NCI-H2227 (cell line): ENCODE measurements around the gene C10orf90.
"Not testable (repeated sequence)": the region's sequence is repeated elsewhere in the genome, so short reads cannot be mapped to it uniquely, and the experiment has no call there.

Experiments used
- DNase-seq: peaks from one replicate; lab custom pipeline; 2025; ENCODE audit not compliant: unreplicated experiment; lab: John Stamatoyannopoulos, UW

The C10orf90 gene

DNA sequence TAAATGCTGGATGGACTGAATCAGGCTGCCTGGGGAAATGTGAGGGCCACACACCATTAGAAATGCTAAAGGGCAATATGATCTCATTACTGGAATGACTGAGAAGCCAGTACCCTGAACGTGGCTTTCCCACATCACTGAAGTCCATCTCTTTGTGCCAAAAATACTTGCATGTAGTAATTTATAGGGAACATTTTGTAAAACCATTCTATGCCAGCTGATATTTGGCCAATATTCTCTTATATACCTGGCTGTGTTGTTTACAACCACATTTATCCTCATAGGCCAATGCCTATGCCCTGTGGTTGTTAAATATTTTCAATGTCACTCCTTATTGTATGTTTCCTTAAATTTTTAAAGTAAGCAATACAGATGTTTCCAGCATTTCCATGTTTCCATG is 111.6 kb downstream of the C10orf90 start:
- no peak for DNase-seq

DNA sequence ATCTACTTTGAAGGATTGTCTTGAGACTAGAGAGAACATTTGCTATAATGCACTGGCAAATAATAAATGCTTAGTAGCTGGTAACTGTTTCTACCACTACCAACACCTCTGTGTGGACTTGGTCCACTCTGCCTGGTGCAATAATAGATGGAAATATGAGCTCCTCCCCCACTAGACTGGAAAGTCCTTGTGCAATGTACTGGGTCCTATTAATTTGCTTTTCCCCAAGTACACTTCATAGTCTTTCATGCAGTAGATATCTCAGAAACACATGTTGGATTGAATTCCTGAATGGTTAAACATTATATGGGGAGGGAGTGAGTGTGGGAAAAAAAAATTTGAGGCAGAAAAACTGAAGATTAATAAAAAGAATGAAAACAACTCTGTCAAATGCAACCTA is 119.3 kb downstream of the C10orf90 start:
- no peak for DNase-seq

DNA sequence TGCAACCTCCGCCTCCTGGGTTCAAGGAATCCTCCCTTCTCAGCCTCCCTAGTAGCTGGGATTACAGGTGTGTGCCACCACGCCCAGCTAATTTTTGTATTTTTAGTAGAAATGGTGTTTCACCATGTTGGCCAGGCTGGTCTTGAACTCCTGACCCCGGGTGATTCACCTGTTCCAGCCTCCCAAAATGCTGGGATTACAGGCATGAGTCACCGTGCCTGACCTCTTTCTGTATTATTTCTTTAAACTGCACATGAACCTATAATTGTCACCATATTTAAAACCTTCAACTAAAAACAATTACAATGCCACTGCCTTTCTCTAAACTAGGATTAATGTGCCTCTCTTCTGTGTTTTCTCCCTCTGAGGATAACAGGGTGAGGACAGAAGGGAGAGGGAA is 119.9 kb downstream of the C10orf90 start:
- not testable (repeated sequence) for DNase-seq

- DNase-seq: no peak
Measured at GRCh38 chr10:126549344-126549743, 121.1 kb downstream of the C10orf90 start.

GRCh38 chr10:126544565-126544964 is 125.9 kb downstream of the C10orf90 start:
- no peak for DNase-seq

GRCh38 chr10:126538439-126539135 is 131.9 kb downstream of the C10orf90 start:
- no peak for DNase-seq

GRCh38 chr10:126536656-126537055 is 133.8 kb downstream of the C10orf90 start:
- no peak for DNase-seq

DNA sequence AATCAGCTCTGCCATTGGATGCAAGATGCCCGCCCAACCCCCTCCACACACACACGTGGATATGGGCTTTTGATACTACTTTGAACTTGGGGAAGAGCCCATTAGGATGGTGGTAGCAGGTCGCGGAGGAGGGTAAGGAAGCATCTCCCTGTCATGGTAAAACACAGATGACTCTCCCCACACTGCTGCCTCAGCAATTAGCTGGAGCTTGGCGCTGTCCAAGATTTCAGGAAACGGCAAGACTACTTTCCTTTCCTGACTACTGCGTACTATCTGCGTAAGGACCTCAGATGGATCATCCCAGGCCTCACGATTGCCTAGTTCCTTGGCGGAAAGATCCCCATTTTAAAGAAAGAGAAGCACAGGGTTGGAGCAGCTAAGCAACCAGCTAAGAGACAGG is 134.3 kb downstream of the C10orf90 start:
- no peak for DNase-seq

DNA sequence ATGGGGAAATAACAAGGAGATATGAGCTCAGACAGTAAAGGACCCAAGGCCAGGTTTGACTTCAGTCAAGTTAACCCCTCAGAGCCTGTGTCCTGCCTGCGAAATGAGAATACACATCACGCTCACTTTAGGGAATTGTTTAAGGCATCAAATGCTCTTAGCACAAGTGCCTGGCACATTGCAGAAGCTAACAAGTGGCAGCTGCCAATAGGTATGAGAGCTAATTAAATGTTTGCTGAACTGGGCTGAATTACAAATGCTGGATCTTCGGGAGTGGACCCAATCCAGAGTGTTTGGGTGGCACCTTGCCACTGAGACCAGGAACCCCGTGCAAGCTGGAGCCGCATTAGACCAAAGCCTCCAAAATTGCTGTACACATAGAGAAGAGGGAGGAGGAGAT is 136.8 kb downstream of the C10orf90 start:
- no peak for DNase-seq

DNA sequence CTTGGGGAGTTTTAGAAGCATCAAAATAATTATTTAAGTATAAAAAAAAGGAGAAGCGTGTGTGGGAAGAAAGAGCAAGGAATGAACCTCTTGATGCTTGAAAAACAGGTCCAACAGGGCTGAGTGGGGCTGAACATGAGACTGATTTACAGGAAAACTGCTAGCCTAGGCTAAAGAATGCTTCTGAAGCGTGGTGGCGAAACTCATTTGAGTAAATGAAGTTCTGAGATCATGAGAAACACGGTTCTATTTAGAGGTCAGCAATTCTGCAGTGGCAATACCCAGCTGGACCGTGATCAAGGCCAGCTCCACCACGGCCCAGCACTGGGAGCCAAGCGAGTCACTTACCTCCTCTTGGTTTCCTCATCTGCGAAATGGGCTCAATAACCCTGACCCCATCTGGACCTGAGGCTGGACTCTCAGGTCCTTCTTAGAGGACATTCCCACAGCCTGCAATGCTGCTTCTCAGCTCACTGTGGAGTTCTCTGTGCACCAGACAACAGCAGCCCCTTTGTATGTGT is 142.1 kb downstream of the C10orf90 start:
- DNase-seq: no peak

DNA sequence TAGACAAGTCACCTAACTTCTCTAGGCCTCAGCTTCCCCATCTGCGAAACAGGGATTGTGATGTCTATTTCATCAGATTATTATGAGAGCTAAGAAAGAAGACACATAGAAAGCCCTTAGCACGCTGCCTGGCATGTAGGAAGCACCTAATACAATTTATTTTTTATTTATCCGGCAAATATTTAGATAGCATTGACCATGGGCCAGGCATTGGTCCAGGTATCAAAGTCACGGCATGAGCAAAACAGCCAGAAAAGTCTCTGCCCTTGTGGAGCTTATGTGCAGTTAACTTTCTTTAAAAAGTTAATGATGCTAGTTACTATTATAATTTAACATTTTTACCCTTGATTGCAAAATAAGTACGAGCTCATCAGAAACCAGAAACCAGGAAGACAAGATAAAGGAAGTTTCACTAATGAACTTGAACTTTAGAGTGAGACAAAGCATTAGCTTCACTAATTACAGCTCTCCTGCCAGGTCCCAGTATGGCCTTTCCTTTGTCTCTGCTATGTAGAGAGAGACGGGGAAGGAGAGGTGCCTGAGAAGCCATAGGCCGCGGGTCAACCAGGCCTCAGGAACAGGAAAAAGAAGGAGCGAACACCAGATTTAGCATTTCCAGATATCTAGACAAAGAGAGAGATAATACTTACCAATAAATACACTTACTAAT is 142.7 kb downstream of the C10orf90 start:
- no peak for DNase-seq

DNA sequence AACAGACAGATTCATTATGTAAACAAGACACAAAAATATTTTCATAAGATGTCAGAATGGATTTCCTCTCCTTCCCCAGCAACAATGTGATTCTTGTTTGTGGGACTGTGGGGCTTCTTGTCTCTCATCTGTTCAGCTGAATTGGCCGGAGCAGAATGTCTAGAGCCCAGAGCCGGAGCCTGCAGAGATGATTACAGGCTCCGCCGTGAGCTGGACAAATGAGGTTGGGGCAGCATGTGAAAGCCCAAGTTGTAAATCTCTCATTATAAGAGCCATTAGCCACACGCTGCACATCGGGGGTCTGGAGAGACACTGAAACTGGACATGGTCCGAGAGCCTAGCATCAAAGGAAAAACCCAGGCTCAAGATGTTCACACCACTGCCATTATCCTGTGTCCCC is 145.2 kb downstream of the C10orf90 start:
- peak; percentile 87 for DNase-seq

- DNase-seq: no peak
Measured at GRCh38 chr10:126524526-126524925, 146.0 kb downstream of the C10orf90 start.

GRCh38 chr10:126523071-126523470 is 147.4 kb downstream of the C10orf90 start:
- no peak for DNase-seq

DNA sequence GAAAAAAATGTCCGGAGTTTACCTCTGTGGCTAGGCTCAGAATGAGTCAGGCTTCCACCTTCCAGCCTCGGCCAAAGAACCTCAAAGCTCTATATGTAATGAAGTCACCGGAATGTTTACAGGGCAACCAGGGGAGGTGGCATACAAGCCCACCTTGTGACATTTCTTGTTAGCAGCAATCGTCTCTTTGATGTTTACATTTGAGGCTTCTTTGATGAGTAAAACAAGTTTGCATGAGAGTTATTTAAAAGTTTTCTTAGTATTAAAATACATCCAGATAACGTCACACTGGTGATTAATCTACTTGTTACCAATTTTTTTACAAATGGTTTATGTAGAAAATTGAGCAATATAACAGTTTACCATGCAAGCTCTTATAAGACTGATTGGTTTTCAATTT is 149.1 kb downstream of the C10orf90 start:
- DNase-seq: no peak

DNA sequence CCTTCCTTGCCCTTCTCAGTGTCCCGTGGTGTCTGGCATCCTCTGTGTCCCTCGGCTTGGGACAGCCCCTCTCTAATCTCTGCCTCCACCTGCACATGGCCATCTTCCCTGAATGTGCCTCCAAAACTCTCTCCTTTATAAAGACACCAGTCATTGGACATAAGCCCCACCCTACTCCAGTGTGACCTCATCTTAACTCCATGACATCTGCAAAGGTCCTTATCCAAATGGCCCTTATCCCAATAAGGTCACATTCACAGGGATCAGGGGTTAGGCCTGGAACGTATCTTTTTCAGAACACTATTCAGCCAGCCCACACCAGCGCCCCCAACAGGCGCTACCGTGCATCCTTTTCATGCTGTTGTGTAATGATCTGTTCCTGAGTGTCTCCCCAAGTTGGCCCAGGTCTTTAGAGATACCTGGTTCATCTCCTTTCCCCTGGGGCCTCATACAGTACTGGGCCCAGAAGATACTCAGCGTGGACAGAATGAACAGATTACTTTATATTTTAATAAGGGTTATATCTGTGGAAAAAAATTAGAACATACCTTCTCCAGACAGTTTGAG is 149.7 kb downstream of the C10orf90 start:
- DNase-seq: no peak

DNA sequence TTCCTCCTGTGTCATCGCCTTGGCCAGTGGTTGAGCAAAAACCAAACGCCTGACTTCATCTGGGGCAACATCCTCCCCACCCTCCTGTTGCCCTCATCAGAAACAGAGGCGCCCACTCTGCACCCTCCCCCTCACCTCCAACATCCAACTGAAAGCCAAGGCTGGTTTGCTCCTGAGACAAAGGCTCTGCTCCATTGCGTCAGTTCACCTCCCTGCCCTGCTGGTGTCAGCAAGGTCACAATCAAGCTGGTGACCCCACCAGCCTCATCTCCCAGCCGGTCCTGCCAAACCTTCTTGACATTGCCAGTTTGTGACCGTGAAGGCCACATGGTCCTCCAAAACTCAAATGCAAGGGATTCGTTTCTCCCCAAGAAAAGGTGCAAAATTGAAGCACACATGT is 150.5 kb downstream of the C10orf90 start:
- DNase-seq: no peak

- no peak for DNase-seq
Measured at GRCh38 chr10:126519185-126519584, 151.3 kb downstream of the C10orf90 start.

DNA sequence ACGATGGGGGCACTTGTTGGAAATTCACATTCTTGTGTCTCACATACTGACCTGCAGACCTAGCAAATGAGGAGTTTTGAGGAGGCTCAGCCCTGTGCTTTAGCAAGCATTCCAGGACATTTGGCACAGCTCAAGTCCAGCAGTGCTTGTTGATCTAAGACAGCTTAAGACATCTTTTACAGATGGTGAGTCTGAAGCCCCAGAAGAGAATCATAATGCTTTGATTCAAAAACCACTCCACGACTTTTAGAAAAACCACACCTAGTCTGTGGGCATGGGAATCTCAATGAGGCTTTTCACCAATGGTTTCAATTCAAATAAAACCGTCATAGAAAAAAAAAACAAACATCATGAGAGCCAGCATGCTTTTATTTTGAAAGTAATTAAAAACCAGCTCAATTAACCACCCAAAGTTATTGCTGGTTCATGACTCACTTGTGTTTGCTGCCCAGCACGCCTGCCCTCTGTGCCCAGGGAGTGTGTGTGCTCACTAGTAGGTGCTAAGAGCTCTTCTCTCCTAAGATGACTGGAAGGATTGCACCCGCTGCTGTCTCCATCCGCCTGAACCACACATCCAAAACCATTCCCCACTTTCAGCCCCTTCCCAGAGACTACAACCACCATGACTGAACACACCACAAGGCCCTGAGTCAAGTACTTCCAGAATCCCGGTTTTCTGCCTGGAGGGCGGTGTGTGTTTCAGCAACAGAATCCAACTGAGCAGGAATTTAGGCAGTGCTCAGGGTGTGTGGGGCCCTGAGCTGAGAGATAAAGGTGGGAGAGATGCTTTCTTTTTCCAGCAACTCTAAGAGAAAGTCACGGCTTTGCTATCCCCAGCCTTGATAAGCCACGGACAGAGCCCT is 152.0 kb downstream of the C10orf90 start:
- no peak for DNase-seq

GRCh38 chr10:126516515-126516914 is 154.0 kb downstream of the C10orf90 start:
- DNase-seq: no peak

DNA sequence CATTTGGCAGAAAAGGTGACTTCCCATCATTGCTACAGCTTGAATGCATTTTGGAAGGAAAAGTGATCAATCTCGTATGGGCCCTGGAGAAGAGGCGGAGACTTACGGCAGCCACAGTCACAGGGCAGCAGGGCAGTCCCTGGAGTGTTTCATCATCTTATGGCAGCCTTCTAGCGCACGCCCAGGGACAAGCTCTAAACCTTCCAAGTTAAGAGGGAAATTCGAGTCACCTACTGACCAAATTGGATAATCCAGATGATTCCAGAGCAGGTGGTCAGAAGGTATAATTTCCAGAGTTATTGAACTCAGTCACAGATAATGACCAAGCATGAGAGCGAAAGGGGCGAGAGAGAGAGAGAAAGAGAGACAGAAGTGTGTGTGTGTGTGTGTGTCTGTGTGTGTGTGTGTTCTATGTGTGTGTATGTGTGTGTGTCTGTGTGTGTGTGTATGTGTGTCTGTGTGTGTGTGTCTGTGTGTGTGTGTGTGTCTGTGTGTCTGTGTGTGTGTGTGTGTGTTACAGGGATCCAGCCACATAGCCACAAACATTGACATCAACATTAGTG is 158.5 kb downstream of the C10orf90 start:
- peak; percentile 24 for DNase-seq
